GM12865 (cell line): ENCODE results near the gene STIL.

Experiments
- DNase-seq: peaks from one replicate; pipeline ENCODE4 v3.0.0; 2010; ENCODE audit warnings: low read depth
- H3K4me3 ChIP-seq: 2 replicates; pipeline ENCODE4 v1.5.1; 2011; ENCODE audit warnings: mild to moderate bottlenecking, low read depth, low read length, control low read depth
- CTCF ChIP-seq: IDR thresholded peaks from 2 replicates; pipeline ENCODE4 v1.5.1; 2011; ENCODE audit warnings: low read length, control low read depth, low read depth, inconsistent platforms; ENCODE audit not compliant: insufficient read depth; ENCODE audit errors: missing control alignments

STIL gene

GRCh38 chr1:47216278-47217059 lies 97.5 kb downstream of the STIL start:
- no peak for DNase-seq
- H3K4me3 ChIP-seq, result no peak overlapping the region
- no peak for TF ChIP-seq CTCF

GRCh38 chr1:47215713-47216112 lies 98.2 kb downstream of the STIL start:
- no peak for DNase-seq
- no peak overlapping the region for H3K4me3 ChIP-seq
- no peak for TF ChIP-seq CTCF

- DNase-seq, result no peak
- no peak overlapping the region for H3K4me3 ChIP-seq
- no peak for TF ChIP-seq CTCF
These were observed 99.4 kb downstream of the STIL start for GRCh38 chr1:47214549-47214948.

GRCh38 chr1:47213230-47213963 lies 100.5 kb downstream of the STIL start:
- TF ChIP-seq CTCF, result no peak
- no peak for DNase-seq
- H3K4me3 ChIP-seq, result no peak overlapping the region

- DNase-seq, result no peak
- H3K4me3 ChIP-seq, result no peak overlapping the region
- no peak for TF ChIP-seq CTCF
These were observed 101.2 kb downstream of the STIL start for GRCh38 chr1:47212636-47213229.

GRCh38 chr1:47211796-47212269 lies 102.1 kb downstream of the STIL start:
- H3K4me3 ChIP-seq, result no peak overlapping the region
- no peak for TF ChIP-seq CTCF
- DNase-seq, result no peak
